GM18858 (cell line): ENCODE measurements around the gene U2AF2.

Experiments used
- ATAC-seq: cut with Tn5 transposase; IDR thresholded peaks from one replicate; pipeline ENCODE4 v1.9.1; 2021; ENCODE audit not compliant: unreplicated experiment

The U2AF2 gene

GRCh38 chr19:55673889-55674288 is 19.1 kb downstream of the U2AF2 start:
- no peak for ATAC-seq

GRCh38 chr19:55674459-55674840 is 19.6 kb downstream of the U2AF2 start:
- no peak for ATAC-seq

- ATAC-seq, result peak; percentile 51
Observed at GRCh38 chr19:55674841-55675660, 20.2 kb downstream of the U2AF2 start, which contains the start of gene EPN1. Gene EPN1, plus strand, starts transcription at chr19:55675226. Its CDS starts 3,402 bp downstream, at chr19:55678628.

GRCh38 chr19:55675661-55676354 is 21.0 kb downstream of the U2AF2 start:
- ATAC-seq, result no peak

- ATAC-seq, result no peak
Observed at GRCh38 chr19:55676383-55676782, 21.5 kb downstream of the U2AF2 start.

- no peak for ATAC-seq
Observed at GRCh38 chr19:55676889-55677505, 22.2 kb downstream of the U2AF2 start.

- ATAC-seq, result no peak
Observed at GRCh38 chr19:55677572-55678028, 22.8 kb downstream of the U2AF2 start.

- peak; percentile 59 for ATAC-seq
Observed at GRCh38 chr19:55678121-55678671, 23.4 kb downstream of the U2AF2 start.

- no peak for ATAC-seq
Observed at GRCh38 chr19:55679343-55680257, 24.8 kb downstream of the U2AF2 start.

- no peak for ATAC-seq
Observed at GRCh38 chr19:55680339-55681130, 25.7 kb downstream of the U2AF2 start.

- no peak for ATAC-seq
Observed at GRCh38 chr19:55681131-55682092, 26.6 kb downstream of the U2AF2 start.

GRCh38 chr19:55683449-55684261 is 28.8 kb downstream of the U2AF2 start:
- no peak for ATAC-seq

GRCh38 chr19:55684946-55685681 is 30.3 kb downstream of the U2AF2 start:
- ATAC-seq, result no peak

- no peak for ATAC-seq
Observed at GRCh38 chr19:55685776-55686175, 30.9 kb downstream of the U2AF2 start.

- no peak for ATAC-seq
Observed at GRCh38 chr19:55686311-55687050, 31.6 kb downstream of the U2AF2 start.
